ENCODE results near the gene TMPO. TPM values are rescaled to one million over a fixed set of nuclear protein-coding genes. Genes with fewer than 3 reads are reported as not detected.
"Not testable (repeated sequence)": the region's sequence is repeated elsewhere in the genome, so short reads cannot be mapped to it uniquely, and the experiment has no call there.

TMPO gene
- total RNA-seq, 1 donor from 2014 or later = 55.0 TPM

DNA sequence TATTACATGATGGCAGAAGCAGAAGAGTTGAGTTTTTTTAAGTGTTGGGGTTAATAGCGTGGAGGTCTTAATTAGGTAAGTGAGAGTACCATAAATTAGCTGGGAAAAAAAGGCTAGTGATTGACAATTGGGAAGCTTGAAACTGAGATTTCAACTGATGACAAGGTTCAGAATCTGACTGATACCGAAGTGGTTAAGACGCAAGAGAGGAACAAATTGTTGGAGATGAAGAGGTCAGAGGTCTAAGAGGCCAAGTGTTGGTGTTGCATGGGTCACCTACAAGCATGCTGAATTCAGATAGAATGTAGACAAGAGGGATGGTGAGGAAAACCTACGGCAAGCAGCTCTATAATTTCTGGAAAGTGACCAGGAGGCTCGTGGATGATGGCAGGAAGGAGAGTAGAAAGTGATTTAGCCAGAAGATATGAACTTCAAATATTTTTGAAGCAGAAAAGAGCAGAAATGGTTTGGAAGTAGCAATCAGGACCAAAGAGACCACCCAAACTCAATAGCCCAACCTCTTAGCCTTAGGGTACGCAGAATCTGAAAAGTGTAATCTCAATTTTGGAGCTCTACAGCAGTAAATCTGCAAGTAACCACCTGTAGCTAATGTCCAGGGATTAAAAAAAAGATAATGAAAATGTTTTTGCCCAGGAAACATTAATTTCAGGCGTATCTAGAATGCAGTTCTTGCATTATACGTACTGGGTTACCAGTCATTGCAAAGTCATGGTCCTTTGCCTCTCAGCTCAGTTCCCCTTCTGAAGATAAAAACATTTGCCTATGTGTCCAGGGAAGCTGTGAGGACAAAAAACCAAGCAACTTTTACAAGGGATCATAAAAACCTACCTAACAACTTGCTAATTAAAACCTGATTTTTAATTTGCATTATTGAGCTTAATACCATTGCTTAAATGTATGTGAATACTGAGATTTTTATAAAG is 1.7 kb upstream of the TMPO start:
- ATAC-seq = no peak

GRCh38 chr12:98514982-98515286 is 456 bp upstream of the TMPO start:
- ATAC-seq = no peak

DNA sequence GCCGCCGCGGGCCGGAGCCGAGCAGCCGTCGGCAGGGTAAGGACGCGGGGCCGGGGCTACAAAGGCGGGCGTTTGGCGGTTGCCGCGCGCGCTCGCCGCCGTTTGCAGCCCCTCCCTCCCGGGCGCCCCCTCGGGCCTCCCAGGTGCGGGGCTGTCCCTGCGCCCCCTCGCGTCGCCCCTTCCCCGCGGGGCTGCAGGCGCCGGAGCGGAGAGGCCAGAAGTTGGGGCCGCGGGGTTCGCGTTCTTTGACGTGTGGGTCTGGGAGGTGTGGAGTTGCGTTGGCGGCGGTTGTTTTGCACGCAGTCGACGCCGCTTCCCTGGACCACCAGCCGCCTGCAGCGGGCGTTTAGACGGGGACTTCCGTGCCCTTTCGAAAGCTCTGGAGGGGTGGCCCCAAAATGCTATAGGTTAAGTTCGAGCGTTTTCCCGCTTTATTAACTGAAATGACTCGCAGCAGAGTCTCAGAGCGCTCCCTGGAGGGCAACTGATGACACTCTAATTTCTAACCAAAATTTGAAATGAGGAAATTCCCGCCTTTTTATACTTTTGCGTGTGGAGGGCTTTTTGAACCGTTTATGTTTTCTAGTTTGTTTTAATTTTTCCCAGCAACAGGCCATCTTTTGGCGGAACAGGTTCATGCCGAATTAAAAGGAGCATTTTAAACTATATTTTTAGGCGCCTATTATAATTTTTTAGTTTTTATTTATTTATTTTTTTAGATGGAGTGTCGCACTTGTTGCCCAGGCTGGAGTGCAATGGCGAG is 902 bp downstream of the TMPO start:
- ATAC-seq = peak; percentile 74

GRCh38 chr12:98519257-98519907 is 4.0 kb downstream of the TMPO start:
- ATAC-seq = no peak

DNA sequence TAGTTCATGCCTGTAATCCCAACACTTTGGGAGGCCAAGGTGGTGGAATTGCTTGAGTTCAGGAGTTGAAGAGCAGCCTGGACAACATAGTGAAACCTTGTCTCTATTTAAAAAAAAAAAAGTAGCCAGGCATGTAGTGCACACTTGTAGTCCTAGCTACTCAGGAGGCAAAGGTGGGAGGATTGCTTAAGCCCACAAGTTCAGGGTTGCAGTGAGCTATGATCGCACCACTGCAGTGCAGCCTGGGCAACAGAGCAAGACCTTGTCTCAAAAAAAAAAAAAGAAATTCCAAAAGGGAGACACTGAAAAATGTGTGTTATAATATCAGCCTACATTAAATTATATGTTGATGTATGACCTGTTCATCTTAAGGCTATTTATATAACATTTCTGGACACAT is 14.7 kb downstream of the TMPO start:
- ATAC-seq = no peak

DNA sequence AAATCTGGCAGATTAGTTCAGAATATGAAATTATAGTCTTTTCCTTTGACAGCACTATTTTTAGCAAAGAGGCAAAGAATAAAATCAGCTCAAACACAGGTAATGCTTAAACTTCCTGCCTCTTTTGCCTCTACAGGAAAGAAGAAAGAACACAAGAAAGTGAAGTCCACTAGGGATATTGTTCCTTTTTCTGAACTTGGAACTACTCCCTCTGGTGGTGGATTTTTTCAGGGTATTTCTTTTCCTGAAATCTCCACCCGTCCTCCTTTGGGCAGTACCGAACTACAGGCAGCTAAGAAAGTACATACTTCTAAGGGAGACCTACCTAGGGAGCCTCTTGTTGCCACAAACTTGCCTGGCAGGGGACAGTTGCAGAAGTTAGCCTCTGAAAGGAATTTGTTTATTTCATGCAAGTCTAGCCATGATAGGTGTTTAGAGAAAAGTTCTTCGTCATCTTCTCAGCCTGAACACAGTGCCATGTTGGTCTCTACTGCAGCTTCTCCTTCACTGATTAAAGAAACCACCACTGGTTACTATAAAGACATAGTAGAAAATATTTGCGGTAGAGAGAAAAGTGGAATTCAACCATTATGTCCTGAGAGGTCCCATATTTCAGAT is 17.4 kb downstream of the TMPO start:
- peak; percentile 48 for ATAC-seq

GRCh38 chr12:98533723-98534251 is 18.4 kb downstream of the TMPO start:
- no peak for ATAC-seq

DNA sequence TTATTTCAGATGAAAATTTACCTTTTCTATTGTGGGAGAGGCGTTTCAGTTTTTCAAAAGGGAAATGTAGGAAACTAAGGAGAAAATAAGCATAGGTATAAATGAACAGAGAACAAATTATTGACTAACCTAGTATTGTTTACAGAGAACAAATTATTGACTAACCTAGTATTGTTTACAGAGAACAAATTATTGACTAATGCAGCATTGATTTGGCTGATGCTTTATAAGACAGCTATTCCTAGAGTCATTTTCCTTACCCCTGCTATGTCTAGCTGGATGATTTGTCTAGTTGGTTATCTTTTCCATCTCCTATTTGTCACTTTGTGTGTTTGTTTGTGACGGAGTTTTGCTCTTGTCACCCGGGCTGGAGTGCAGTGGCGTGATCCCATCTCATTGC is 22.6 kb downstream of the TMPO start:
- no peak for ATAC-seq

- ATAC-seq = no peak
These were observed 28.3 kb downstream of the TMPO start for GRCh38 chr12:98543701-98544100.

GRCh38 chr12:98544751-98545150 is 29.4 kb downstream of the TMPO start:
- no peak for ATAC-seq

DNA sequence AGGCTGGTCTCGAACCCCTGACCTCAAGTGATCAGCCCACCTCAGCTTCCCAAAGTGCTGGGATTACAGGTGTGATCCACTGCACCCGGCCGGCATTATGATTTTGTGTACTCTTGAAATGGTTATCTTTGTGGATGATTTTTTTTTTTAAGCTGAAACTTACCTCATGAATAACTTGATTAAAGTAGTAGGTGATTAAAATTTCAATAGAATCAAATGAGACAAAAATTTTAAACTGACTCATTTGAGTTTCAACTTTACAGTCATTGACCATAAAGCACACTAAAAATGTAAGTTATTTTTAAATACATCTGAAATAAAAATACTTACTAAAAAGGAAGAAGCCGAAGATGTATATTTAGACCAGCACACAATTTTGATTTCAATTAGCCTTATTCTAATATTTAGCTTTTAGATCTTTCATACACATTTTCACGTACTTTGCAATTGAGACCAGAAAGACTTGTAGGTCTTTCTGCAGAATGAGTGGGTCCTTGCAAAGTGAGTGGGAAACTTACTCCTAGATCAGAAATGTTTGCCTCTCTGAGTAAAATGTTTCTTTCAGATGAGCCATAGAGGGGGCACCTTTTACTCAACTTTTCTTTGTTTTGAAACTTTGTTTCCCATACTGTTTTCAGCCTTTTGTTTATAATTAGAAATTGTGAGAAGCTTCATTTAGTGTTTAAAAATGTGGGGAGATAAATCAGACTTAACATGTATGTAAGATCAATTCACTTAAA is 34.2 kb downstream of the TMPO start:
- no peak for ATAC-seq

- ATAC-seq = no peak
These were observed 36.4 kb downstream of the TMPO start for GRCh38 chr12:98551787-98552186.

DNA sequence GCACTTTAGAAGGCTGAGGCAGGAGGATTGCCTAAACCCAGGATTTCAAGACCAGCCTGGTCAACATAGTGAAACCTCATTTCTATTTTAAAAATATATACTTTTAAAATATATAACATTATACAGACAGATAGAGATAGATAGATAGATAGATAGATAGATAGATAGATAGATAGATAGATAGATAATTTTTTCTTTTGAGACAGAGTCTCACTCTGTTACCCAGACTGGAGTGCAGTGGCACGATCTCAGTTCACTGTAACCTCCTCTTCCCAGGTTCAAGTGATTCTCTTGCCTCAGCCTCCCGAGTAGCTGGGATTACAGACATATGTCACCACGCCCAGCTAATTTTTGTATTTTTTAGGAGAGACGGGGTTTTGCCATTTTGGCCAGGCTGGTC is 42.7 kb downstream of the TMPO start:
- ATAC-seq = not testable (repeated sequence)

DNA sequence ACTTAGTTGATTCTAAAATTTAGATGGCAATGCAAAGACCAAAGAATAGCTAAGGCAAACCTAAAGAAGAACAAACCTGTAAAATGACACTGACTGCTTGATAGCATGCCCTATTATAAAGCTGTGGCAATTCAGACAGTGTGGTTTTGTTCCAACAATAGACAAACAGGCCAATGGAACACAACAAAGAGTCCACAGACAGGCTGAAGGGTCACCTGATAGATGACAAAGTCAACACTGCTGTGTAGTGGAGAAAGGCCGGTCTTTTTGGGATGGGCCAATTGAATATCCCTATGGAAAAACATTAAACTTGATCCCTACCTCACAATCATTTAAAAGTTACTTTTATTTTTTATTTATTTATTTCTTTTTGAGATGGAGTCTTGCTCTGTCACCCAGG is 44.3 kb downstream of the TMPO start:
- ATAC-seq = no peak

DNA sequence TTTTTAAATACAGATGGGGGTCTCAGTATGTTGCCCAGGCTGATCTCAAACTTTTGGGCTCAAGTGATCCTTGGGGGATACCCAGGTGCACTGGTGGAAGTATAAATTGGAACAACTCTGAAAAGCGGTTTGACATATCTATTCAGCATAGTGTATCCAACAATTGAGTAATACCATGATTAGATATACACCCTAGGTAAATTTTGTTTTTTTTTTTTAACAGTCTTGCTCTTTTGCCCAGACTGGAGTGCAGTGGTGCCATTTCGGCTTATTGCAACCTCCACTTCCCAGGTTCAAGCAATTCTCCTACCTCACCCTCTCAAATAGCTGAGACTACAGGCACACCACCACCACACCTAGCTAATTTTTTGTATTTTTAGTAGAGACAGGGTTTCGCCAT is 46.5 kb downstream of the TMPO start:
- ATAC-seq = no peak

DNA sequence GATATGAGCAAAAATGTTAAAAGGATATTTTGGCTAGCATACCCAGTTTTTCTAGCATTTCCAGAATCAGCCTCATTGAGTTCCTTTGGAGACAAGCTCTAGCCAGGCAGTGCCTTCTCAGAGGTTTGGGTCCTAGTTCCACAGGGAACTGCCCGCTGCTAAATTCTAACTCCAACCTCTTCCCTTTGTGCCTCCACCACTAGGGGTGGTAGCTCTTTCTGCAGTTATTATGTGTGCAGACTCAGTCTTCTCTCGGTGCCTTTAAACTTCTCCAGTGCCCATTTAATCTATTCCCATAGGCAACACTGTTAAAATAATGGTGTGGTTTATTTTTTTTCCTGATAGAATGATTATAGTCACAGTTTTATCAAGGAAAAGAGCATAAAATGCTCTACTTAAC is 56.6 kb downstream of the TMPO start:
- ATAC-seq = no peak

DNA sequence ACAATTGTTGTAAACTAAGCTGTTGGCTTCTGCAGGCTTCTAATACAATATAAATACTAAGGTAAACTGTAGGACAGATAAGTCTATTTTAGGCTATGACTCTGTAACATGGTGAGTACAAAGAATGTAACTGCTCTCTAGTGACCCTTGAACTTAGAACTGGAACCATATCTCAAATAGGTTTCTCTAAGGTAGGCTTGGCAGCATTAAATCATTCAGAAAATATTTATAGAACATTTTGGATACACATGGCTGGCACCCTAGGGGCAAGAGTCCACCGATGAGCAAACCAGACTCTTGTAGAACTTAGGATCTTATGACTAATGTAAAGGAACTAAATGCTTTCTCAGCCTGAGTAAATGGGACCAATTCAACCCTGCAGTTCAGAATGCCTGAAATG is 58.7 kb downstream of the TMPO start:
- no peak for ATAC-seq

DNA sequence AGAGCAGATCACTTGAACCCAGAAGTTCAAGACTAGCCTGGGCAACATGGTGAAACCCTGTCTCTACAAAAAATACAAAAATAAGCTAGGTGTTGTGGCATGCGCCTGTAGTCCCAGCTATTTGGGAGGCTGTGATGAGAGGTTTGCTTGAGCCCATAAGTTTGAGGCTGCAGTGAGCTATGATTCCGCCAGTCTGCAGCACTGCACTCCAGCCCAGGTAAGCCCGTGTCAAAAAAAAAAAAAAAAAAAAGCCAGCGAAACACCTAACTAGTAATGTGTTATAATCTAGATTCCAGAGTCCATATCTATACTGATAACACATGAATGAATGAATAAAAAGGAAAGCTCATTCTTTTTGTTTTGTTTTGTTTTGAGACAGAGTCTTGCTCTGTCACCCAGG is 59.6 kb downstream of the TMPO start:
- no peak for ATAC-seq

GRCh38 chr12:98576795-98577194 is 61.4 kb downstream of the TMPO start:
- ATAC-seq = not testable (repeated sequence)

DNA sequence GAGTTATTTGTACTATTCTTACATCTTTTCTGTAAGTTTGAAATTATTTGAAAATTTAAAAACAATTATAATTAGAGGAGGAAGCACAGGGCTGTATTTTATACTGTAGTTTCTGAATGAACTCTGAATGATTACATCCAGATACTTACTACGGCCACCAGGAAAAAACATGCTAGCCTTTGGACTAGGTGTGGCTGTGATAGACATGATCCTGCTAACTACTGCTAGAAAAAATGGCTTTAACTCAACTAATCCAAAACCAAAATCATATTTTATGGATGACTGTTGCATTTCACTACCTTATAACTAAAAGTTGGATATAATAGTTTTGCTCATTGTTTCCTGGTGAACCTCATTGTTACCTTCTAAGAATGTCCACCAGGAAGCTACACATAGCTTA is 63.0 kb downstream of the TMPO start:
- ATAC-seq = no peak

GRCh38 chr12:98578821-98579220 is 63.4 kb downstream of the TMPO start:
- ATAC-seq = peak; percentile 94

DNA sequence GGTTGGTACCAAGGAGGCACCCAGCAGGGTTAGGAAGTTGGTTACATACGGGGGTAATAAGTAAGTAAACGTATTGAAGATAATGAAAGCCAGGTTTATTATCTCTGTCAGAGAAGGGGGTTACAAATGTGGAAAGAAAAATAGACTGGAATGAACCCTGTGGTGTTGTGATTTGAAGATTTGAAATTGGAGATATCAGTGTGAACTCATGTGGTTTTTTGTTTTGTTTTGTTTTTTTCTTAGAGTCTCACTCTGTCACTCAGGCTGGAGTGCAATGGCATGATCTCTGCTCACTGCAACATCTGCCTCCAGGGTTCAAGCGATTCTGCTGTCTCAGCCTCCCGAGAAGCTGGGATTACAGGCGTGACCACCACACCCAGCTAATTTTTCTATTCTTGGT is 64.0 kb downstream of the TMPO start:
- no peak for ATAC-seq
